HT-29 (cell line): ENCODE results near the gene AURKAIP1. TPM values are rescaled to one million over a fixed set of nuclear protein-coding genes. Genes with fewer than 3 reads are reported as not detected.
"Not testable (repeated sequence)": the region's sequence is repeated elsewhere in the genome, so short reads cannot be mapped to it uniquely, and the experiment has no call there.

Experiments used
- DNase-seq: peaks from one replicate; pipeline ENCODE4 v3.0.0-alpha.2; 2015; ENCODE audit warnings: low spot score
- total RNA-seq: library from RNA; depleted of rRNA; stranded (reverse); fragments of >200 nt; shearing (Covaris generic); gene quantifications from 2 replicates; pipeline ENCODE4 v1.2.3, GENCODE V29; 2014

The AURKAIP1 gene
- total RNA-seq, 1 experiment from 2014 or later: 377 TPM

DNA sequence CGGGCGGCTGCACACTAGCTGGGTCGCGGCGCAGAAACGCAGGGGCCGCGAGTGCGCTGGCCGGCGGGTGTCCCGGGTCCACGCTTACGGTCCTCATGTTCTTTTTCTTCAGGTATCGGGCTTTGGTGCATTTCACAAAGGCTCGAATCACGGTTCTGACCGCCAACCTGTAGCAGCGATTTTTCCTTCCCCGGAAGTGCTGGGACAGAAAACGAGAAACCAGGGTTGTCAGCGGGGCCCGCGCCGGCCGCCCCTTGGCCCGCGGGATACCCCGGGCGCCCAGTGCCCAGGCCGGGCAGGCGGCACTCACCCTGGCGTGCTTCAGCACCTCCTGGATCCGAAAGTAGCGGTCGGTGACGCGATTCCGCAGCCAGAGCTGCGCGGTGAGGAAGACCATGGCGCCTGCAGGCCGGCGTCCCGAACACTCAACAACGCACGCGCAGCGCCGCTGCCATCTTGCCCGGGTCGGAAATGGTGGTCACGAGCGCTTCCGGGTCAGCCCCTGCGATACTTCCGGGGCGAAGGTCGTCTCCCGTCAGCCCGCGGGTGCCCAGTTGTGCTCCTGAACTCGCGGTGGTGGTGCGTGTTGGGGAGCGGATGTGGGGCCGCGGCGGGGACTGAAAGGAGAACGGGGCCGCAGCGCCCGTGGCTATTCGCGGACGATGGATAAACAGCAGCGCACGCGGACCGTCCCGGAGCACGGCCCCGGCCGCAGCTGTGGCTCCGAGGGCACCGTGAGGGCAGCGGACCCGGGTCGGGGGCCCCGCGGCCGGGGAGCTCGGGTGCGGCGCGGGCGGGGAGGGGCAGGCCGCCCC, 32.0 kb upstream of the AURKAIP1 start, which contains the start of gene MRPL20:
Gene MRPL20 (minus strand): TSS at position 473 of the 815 bp plus-strand sequence. CDS start 76 bp downstream, at position 397.
- peak; percentile 93 for DNase-seq

DNA sequence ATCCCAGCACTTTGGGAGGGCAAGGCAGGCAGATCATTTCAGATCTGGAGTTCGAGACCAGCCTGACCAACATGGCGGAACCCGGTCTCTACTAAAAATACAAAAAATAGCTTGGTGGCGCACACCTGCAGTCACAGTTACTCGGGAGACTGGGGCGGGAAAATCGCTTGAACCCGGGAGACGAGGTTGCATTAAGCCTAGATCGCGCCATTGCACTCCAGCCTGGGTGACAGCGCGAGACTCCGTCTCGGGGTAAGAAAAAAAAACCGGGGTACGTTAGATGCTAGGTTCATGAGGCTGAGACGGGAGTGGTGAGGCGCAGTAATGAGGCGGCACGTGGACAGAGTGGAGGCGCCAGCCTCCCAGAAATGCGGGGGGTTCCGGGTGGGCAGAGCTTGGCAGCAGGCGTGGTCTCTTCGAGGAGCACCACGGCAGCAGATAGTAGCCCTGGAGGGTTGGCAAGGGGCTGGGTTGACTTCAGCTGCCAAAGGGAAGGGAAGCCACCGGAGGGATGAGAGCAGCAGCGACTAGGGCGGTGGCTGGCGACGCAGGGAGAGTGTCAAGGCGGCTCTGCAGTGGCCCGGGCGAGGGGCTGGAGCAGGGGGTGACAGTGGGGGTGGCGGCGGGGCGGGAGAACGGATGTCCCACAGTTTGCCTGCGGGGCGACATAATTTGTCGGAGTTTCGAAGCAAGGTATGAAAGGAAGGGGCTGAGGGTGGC, 31.3 kb upstream of the AURKAIP1 start:
- no peak for DNase-seq

DNA sequence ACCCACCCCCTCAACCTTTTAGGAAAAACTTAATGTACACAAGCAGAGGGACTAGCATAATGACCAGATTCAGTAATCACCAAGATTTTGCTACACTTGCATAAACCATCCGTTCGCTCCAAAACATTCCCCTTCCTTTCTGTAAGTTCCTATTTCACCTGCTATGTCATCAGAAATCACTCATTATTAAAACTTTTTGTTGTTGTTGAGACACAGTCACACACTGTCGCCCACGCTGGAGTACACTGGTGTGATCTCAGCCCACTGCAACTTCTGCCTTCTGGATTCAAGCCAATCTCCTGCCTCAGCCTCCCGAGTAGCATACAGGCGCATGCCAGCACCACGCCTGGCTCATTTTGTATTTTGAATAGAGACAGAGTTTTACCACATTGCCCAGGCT, 28.6 kb upstream of the AURKAIP1 start:
- DNase-seq: no peak

DNA sequence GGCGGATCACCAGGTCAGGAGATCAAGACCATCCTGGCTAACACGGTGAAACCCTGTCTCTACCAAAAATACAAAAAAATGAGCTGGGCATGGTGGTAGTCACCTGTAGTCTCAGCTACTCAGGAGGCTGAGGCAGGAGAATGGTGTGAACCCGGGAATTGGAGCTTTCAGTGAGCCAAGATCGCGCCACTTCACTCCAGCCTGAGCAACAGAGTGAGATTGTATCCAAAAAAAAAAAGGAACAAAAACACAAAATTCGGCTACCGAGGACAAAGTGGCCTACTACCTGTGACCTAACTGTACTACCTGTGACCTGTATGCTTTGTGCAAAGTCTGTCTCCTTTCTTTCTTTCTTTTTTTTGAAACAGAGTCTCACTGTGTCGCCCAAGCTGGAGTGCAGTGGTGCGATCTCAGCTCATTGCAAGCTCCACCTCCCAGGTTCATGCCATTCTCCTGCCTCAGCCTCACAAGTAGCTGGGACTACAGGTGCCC, 27.9 kb upstream of the AURKAIP1 start:
- DNase-seq: not testable (repeated sequence)

DNA sequence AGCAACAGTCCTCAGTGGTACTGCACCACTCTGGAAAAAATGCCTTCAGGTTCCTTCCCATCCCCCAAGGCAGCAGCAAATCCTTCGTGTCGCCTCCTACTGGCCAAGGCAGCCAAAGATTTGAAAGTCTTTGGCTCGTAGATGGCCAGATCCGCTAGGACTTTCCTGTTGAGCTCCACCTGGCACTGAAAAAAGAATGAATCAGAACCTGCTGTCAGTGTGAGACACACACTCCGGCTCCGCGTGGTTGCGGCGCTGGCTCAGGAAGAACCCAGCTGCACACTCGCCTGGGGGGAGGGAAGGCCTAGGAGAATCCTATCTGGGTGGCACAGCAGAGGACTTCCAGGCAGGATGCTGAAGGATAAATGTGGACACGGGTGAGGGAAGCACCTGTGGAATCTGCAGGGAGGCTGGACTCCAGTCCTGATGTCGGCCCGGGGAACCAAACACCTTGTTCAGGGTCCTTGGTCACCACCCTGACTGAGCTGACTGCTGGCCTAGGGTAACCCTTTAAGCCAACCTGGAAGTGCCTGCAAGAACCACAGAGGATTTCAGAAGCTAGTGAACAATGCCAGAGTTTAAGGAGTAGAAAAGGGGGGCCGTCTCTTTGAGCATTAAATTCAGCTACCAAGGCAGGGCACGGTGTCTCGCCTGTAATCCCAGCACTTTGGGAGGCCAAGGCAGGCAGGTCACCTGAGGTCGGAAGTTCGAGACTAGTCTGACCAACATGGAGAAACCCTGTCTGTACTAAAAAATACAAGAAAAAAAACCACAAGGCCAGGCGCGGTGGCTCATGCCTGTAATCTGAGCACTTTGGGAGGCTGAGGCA, 27.3 kb upstream of the AURKAIP1 start:
- peak; percentile 74 for DNase-seq

DNA sequence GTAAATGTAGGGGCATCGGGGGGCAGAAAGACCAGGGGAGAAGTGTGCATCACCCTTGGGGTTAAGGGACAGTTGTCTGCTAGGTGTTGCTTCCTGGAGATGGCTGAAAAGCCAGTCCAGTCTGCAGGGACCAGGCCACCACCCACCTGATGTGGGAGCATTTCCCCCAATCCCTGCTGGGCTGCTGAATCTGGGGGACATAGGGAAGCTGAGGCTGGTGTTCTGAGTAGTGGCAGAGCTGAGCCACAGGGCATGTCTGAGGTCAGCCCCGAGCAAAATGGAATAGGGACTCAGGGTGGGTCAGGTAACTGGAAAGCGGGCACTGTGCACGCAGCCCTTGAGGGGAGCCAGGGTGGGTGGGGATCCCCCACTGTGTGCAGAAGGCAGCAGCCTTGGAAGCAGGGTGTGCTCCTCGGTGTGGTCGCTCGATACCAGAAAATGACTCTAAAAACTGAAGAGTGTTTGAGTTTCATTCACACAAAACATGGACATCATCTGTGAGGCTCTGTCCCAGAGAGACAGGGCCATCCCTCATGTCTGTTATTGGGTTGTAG, 26.5 kb upstream of the AURKAIP1 start:
- no peak for DNase-seq

DNA sequence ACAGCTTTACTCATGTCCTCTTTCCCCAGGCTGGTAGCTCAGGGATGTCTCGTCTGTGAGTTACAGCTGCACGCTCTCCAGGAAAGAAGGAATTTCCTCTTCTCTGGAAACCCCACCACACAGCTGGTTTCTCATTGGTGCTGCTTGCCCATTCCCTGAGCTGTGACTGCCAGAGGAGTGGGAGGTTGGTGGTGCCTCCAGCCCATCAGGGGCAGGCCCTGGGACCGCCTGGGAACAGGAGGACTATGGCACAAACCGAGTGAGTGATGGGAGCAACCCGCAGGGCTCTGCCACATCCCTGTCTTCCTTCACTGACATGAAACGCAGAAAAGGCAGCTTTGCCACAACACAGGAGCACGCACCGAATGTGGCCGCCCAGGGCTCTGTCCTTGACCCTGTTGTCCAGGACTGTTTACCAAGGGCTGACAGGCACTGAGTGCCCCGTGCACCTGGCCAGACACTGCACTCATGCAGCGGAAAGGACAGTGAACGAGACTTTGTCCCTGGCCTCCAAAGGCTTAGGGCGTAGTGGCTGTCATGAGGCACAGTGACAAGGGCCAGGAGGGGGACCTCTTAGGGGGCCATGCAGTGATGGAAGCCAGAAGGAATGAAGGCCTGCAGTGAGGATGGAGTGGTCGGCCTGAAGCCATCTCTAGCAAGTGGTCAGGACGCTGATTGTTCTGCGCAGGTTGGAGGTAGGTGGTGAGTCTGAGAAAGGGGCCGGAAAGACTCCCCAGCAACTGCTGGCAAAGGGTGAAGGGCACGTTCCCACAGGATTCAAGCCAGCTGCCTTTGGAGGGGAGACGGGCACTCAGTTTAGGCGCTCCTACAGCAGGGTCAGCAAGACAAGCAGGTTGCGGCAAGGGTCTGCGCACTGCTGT, 25.8 kb upstream of the AURKAIP1 start:
- DNase-seq: no peak

DNA sequence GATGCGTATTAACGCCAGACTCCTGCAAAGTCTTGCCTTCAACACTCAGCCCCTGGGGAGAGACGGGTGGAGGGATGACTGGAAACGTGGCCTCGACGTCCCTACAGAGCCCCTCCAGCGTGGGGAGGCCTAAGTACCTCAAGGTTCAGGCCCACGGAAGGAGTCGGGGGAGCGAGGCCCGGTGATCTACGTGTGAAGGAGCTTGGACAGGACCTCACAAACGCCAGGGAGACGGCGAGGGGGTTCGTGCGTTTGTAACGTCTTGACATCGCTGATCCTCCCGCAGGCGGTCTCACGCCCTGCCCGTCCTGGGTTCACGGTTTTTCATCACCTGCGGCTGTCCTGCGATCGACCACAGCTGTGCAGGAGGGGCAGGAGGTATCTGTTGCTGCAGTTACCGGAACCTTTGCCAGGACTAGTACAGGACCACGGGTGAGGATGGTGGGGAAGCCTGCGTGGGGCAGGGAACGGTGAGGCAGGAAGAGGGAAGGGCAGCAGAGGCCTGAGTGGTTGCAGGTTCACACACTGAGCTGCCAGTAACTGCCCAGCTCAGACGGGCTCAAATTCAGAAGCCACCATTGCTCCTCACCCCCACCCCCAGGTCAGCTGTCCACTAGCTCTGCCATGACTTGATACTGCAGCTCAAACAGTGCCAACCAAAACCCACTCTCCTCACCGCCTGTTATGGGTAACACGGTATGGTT, 25.0 kb upstream of the AURKAIP1 start:
- DNase-seq: peak; percentile 35

DNA sequence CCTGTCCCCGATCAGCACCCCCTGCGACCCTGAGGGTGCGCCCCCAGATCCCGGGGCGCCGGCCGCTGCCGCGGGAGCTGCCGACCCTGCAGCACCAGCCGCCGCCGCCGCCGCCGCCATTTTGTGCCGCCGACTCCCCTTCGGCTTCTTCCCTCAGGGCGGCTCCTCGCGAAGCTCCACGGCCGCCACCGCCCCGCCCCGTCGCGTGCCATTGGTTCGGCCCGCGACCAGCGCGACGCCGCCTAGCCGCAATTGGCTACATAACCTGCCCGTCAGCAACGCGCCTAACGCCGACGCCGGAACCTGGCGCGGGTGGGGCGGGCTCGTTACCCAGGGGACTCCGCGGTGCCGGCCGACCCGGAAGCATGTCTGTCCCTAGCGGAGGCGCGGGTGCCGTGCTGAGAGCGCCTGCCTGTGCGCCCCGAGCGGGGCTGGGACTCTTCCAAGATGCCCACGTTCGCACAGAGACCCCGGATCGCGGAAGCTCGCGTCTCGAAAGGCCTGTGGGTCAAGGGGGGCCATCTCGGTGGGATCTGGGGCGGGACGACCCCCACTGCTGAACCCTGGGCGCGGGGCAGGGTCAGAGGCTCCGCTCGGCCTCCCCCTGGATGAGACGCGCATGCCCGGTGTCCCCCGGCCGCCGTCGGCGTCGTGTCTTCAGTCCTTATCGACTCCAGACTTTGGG, 24.3 kb upstream of the AURKAIP1 start, which contains the start of gene CCNL2:
Gene CCNL2 (minus strand): TSS at position 149 of the 685 bp plus-strand sequence. CDS start 29 bp downstream, at position 120.
- DNase-seq: peak; percentile 97

DNA sequence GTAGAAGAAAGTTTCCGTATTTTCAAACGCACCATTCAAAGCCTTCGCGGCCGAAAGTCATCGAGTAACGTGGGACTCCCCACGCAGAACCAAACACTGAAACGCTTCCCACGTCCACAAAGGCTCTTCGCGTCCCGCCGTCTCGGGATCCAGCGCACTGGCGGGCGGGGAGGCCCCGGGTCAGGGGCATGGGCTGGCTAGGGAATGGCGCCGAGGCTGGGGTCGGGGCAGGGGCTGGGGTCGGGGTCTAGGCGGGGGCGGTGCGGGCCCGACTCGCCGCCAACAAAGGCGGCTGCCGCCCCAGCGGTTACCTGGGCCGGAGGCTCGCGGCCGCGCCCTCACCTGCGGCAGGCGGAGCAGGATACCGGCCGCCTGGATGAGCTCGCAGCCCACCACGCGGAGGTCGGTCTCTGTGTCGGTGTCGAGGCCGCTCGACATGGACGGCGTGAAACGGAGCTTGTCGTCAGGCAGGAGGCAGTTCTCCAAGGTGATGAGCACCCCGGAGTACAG, 23.7 kb upstream of the AURKAIP1 start:
- DNase-seq: no peak

DNA sequence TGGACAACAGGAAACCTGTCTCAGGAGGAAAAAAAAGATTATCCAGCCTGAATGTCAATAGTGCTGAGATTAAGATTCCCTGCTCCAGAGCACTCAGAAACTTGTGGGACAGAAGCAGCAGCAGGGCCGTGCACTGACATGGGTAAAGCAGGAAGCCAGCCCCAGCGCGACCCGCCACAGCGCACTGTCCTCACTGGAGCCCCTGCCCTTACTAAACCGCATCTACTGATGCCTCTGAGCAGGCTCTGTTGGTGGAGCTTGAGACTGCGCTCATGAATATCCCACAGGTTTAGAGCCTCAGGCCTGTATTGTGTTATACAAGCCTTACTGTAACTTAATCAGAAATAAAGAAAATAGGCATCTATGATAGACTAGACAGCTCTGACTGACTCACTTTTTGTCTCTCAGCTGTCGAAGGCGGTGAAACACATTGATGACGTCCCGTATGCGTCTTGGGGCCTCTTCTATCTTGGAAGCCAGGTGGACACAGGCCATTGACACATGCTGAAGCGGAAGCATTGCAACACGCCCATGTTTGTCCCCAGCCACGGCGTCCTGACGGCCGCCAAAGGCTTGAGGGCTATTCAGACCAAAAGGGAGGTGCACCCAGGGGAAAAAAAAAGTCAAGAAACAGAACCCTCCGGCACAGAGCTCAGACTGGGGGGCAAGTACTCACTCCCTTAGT, 23.0 kb upstream of the AURKAIP1 start:
- peak; percentile 49 for DNase-seq

DNA sequence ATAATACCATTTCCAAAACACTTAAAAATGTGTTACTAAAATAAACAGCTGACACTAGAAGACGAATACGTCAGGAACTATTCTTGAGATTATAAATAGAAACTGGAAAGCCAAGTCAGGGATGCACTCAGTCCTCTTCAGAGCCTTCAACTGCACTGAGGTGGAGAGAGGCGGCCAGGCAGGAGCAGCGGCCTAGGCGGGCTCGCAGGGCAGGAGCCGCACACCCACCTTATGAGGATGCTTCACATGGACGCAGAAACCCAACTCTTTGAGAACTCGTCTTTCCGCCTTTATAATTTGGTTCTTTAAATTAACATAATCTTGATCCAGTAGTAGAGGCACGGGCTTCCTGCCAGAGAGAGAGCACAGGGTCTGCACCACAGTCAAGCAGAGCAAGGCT, 20.2 kb upstream of the AURKAIP1 start:
- DNase-seq: no peak

DNA sequence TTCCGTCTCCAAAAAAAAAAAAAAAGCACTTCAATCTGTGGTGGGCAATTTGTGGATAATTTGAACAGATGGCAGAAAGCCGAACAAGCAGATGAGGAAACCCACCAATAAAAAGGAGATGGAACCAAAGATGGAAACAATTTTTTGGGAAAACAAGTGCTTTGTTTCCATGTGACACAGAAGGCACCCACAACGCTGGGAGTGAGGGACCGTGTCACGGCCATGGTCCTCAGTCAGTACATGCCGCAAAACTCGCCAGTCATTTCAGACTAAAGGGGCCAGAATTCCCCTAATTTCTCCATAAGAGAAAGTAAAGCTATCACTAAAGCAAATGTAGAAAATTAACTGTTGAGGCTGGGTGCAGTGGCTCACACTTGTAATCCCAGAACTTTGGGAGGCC, 19.1 kb upstream of the AURKAIP1 start:
- no peak for DNase-seq

DNA sequence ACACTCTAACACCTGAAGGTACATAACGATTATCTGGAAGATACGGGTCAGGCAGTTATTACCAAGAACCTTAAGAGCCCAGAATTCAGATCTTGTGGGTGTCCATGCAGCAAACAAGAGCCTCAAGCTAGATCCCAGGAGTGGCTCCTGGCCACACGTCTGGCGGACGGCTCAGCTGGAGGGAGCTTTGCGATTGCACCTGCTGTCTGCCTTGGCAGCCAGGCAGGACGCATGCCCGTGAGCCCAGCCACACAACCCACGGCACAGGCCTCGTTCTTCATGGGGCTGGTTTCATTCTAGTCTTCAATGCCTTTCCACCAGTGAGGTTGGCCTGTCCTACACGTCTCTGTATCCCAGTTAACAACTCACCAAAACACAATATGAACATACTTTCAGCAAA, 18.4 kb upstream of the AURKAIP1 start:
- no peak for DNase-seq

DNA sequence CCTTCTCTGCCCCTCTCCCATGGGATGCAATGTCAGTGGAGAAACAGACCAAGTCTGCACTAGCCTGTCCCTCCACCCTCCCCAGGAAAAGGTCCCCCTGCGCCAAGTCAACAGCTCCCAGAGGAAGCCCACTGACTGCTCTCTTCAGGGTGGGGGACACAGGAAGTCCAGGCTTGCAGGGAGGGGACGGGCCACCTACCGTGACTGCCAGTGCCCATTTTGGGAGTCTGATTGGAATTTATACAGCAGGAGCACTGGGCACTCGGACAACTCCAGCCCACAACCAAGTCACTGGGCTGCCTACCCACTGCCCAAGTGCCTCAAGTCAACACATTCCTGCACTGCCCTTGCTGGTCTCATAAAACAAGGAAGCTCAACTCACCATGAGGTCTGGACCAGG, 18.0 kb upstream of the AURKAIP1 start:
- DNase-seq: no peak

DNA sequence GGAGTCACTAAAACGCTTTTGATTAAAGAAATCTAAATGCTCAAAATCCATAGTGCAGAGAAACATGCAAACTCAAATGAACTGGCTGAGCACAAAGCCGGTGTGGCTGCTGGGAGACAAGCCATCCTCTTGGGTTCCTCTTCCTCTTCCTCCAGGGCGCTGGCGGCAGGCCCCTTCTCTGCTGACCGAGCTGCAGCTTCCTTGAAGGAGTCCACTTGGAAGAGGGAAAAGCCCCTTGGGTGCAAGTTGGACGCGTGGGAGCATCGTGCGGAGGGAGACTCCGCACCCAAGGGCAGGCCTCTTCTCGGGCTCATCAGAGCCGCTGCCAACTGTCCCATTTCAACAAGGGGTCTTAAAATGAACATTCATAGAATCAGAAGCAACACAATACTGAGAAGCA, 16.2 kb upstream of the AURKAIP1 start:
- DNase-seq: no peak

DNA sequence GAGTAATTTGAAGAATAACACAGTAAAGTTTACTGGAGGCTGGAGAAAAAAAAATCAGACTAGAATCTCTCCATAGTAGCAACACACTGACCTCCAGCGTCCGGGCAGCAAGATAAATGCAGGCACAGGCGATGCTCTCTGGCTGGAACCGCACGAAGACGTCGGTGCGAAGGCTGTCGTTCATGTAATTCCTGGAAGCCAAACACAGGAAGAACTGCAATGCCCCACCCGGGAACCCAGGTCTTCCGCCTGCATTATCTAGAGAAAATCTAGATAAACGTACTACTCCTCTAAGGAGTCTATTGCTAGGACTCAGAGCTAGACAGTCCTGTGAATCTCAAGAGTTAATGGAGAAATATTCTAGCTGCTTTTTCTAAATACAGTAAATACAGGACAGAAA, 15.7 kb upstream of the AURKAIP1 start:
- no peak for DNase-seq

DNA sequence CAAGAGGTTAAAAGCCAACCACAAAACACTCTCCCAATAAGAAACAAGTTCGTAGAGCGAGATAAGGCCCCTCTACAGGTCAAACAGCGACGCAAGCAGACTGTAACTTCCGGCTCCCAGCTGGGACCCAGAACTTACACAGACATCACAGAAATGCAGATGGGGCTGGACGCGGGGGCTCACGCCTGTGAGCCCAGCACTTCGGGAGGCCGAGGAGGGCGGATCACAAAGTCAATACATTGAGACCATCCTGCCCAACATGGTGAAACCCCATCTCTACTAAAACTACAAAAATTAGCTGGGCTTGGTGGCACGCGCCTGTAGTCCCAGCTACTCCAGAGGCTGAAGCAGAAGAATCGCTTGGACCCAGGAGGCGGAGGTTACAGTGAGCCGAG, 13.1 kb upstream of the AURKAIP1 start:
- DNase-seq: no peak
